H1 (cell line): Measurements from ENCODE around the gene CDH22. TPM values are rescaled to one million over a fixed set of nuclear protein-coding genes. Genes with fewer than 3 reads are reported as not detected.

Experiments used
- BRCA1 ChIP-seq: IDR thresholded peaks from 2 replicates; pipeline ENCODE4 v1.6.1; 2012; ENCODE audit warnings: low read depth, low read length, improper control_type of control experiment
- JUN ChIP-seq: IDR thresholded peaks from 2 replicates; pipeline ENCODE4 v1.6.1; 2011; ENCODE audit warnings: low read depth, mild to moderate bottlenecking, improper control_type of control experiment, low read length
- KDM5A ChIP-seq: fragments of 200-600 bp; IDR thresholded peaks from 2 replicates; pipeline ENCODE4 v1.7.1; 2012; ENCODE audit warnings: mild to moderate bottlenecking, low read length, inconsistent platforms, mixed read lengths
- MAFK ChIP-seq: IDR thresholded peaks from 2 replicates; pipeline ENCODE4 v1.6.1; 2012; ENCODE audit warnings: low read depth, mild to moderate bottlenecking, improper control_type of control experiment, low read length
- POLR2AphosphoS5 ChIP-seq: IDR thresholded peaks from 2 replicates; pipeline ENCODE4 v1.6.1; 2011; ENCODE audit warnings: low read depth, low read length
- RAD21 ChIP-seq, 2 experiments: IDR thresholded peaks in 1 of 2; conservative IDR thresholded peaks in 1 of 2; 2 replicates each; pipeline ENCODE4 v1.6.1; 2011; ENCODE audit warnings: low read depth in 2 of 2, low read length in 2 of 2, improper control_type of control experiment in 1 of 2, inconsistent platforms in 1 of 2, mild to moderate bottlenecking in 1 of 2, moderate library complexity in 1 of 2
- SP1 ChIP-seq: IDR thresholded peaks from 2 replicates; pipeline ENCODE4 v1.6.1; 2011; ENCODE audit warnings: low read depth, low read length
- polyA plus RNA-seq, 7 experiments: library from polyadenylated mRNA; depleted of rRNA in 3 of 7; stranded (reverse) in 5 of 7; unstranded in 2 of 7; fragments of >200 nt in 5 of 7; fragments of 200-250 nt in 2 of 7; gene quantifications; 1 replicate in 5 of 7; 2 replicates in 1 of 7; 4 replicates in 1 of 7; pipeline versions ENCODE4 v1.2.1 to v1.2.3, GENCODE V29; 2011 to 2013; ENCODE audit warnings: missing spikeins in 2 of 7, mixed read lengths in 2 of 7
- total RNA-seq: library from RNA; stranded (reverse); fragmentation: NEBNext Ultra II Directional; extraction: Animal tissue kit (Norgen Biotek cat#: 25700); gene quantifications from 2 replicates; pipeline ENCODE4 v1.2.1, GENCODE V29; 2021
- TF ChIP-seq, protein P1 (sequence below): IDR thresholded peaks from 2 replicates; pipeline ENCODE4 v1.6.1; 2012; ENCODE audit warnings: inconsistent platforms

CDH22 gene
- total and polyA plus RNA-seq, 2 of the 8 experiments (the other 6 are each of a cell fraction or from before 2014, with no cell fraction given), result 0.35 to 0.39 TPM

DNA sequence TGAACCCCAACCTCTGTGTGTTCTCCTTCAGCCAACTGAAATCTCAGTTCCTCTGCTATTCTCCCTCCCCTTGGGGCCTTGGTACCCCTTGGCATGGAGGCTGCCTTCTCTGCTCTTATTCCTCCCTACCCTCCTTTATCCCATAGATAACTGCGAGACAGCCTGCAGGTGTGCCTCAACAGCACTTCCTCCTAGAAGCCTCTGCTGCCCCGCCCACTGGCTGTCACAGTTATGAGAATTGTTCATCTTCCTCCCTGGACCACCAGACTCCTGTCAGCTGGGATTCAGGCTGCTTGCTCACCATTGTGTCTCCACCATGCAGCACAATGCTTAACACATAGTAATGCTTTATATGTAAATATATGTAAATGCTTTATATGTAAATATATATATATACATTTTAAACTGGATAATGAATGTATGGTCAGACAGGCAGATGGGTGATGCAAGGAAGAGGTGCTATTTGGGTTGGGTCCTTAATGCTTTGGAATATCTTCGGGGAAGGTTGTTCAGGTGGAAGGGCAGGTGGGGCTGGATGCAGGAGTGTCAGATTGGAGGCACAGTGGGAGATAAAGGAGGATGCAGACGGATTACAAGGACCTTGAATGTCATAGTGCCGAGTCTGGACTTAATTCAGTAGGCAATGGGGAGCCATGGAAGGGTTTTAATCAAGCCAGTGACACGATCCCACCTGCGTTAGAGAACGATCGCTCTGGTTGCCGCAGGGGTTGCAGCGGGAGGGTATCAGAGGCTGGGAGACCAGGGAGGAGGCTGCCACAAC, 4.9 kb downstream of the CDH22 start (continued):
- TF ChIP-seq SP1, result no peak
- TF ChIP-seq JUN, result no peak
- TF ChIP-seq, protein P1, sequence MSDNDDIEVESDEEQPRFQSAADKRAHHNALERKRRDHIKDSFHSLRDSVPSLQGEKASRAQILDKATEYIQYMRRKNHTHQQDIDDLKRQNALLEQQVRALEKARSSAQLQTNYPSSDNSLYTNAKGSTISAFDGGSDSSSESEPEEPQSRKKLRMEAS, result no peak
- no peak for TF ChIP-seq POLR2AphosphoS5
- TF ChIP-seq BRCA1, result no peak
- TF ChIP-seq RAD21 (IDR thresholded peaks at IDR 0.05 in 1 of 2, conservative IDR thresholded peaks at IDR 0.05 in 1 of 2; ENCODE audit: low read depth in 2 of 2, low read length in 2 of 2), result no peak
- no peak for TF ChIP-seq MAFK
- no peak for TF ChIP-seq KDM5A
